GM21786 (cell line): Measurements from ENCODE around the gene APOL2.
"Not testable (repeated sequence)": the region's sequence is repeated elsewhere in the genome, so short reads cannot be mapped to it uniquely, and the experiment has no call there.

Experiments used
- ATAC-seq: cut with Tn5 transposase; IDR thresholded peaks from one replicate; pipeline ENCODE4 v1.9.1; 2021; ENCODE audit not compliant: unreplicated experiment

The APOL2 gene, protein sequence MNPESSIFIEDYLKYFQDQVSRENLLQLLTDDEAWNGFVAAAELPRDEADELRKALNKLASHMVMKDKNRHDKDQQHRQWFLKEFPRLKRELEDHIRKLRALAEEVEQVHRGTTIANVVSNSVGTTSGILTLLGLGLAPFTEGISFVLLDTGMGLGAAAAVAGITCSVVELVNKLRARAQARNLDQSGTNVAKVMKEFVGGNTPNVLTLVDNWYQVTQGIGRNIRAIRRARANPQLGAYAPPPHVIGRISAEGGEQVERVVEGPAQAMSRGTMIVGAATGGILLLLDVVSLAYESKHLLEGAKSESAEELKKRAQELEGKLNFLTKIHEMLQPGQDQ

DNA sequence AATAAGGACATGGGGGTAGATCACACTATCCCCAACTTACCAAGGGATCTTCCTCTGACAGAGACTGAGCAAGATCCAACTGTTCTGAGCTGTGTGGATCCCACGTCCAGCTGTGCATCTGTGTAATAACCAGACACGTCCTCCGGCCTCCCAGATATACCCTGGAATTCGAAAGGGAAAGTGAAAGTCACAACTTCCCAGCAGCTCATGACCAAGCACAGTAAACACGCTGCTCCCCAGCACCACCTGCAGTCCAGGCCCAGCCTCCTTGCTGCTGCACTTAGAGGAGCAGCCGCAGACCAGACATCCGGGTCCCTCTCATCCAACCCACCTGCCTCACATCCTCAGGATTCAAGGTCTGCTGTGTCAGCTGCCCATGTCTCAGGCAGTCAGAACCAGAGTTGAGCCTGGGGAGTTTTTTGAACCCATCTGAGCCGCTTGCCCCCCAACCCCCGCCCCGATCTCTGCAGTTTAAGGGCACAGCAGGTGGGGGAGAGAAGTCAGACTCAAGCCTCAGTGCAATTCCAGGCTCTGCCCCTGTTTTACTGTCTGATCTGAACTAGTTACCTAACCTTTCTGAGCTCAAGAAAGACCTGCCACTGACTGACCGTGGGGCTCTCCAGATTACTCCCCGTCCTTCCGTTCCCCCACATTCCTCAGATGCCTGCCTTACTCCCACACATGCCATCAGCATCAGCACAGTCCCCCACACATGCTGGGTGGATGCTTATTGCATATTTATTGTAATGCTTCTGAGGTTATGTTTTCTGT lies at the start of gene APOL2:
Gene APOL2 (minus strand): TSS at position 127 of the 771 bp plus-strand sequence. CDS start 6,365 bp downstream, outside the sequence.
- ATAC-seq, result peak; percentile 81

DNA sequence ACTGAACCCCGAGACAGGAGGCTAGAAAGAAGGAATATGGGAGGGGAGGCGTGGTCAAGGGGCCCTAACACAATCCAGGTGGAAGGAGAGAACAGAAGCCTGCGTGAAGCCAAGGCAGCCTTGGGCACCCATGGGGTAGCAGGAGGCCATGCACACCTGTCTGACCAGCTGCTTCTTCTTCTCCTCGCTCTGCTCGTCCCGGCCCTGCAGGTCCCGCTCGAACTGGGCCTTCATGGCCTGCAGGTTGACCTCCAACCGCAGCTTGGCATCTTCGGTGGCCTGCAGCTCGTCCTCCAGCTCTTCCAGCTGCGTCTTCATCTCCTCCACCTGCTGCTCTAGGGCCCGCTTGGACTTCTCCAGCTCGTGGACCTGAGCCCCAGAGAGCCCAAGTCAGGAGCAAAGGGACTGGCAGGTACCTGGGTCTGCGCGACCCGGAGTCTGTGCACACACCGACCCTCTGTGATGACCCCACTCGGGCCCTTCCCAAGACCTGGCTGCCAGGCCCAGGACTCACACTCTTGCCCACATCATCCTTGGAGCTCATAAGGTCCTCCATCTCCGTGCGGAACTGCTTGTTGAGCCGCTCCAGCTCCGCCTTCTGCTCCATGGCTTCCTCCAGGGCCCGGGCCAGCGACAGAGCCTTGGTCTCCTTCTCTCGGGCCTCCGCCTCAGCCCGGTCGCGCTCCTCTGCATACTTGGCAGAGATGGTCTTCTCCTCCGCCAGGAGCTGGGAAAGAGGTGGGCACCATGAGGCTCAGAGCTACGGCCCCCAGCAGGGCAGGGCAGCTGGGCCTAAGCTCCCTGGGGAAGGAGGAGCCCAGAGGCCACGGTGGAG lies 49.5 kb upstream of the APOL2 start:
- no peak for ATAC-seq

DNA sequence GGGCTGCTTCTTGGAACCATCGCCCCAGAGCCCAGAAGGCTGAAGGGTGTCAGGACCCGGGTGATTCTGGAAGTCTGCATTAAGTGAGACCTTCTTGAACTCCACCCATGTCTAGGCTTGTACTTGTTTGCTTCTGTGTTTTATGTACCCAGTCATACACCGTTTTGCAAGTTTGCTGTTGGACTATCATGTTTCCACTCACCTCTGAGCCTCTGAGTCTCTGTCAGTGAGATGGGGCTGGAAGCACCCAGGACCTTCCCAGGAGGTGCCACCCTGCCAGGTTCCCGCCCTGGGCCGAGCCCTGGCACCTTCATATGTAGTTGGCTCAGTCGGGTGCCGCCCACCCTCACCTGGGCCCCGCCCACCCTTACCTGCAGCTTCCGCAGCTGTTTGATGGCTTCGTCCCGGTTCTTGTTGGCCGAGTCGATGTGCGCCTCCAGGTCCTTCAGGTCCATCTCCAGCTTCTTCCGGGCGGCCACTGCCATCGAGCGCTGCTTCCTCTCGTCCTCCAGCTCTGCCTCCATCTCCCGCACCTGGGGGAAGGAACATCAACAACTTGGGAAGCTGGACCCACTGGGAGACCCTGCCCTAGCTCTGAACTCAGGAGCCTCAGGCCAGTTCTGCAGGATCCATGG lies 48.7 kb upstream of the APOL2 start:
- ATAC-seq, result no peak

DNA sequence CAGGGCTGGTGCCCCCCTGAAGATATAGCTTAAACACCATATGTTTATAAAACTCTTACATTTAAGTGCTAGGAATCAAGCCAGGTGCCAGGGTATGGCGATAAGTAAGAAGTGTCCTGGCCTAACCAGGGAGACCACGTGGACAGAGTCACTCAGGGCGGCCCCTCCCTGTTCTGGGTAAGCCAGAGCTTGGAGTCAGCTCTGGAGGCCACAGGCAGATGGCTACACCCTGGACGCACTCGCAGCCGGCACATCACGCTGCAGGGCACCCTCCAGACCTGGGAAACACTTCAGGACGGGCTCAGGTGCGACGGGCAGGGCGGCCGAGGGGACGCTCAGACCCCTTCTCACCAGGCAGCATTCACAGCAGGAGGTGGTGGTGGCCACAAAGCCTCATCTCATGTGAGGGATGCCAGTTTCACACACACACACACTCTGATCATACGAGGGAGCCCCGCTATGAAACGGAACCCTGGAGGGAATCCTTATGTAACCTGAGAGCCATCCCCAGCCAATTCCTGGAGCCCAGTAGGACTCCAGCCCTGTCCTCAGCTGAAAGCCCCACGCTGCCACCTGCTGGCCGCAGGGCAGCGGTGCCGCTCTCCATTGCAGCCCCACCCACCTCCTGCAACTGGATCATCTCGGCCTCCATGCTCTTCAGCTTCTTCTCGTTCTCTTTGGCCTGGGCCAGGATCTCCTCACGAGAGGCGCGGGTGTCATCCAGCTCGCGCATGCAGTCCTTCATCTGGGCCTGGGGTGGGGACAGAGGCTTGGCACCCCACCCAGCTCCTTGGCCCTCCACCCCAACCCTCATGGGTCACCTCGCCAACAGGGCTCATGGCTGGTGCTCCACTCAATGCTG lies 47.0 kb upstream of the APOL2 start:
- no peak for ATAC-seq

DNA sequence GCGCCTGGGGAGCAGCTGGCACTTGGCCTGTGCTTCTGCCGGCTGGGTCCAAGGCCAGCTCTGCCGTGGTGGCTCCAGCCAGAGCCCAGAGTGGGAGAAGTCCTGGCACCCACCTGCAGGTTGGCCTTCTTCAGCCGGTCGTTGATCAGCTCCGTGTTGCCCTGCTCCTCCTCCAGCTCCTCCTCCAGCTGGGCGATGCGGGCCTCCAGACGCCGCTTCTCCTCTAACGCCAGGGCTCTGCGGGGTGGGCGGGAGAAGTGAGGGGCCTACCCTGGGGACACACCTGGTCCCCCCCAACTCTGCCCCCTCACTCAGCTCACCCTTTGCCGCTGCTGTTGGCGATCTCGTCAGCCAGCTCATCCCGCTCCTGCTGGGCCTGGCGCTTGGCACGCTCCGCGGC lies 46.2 kb upstream of the APOL2 start:
- no peak for ATAC-seq

DNA sequence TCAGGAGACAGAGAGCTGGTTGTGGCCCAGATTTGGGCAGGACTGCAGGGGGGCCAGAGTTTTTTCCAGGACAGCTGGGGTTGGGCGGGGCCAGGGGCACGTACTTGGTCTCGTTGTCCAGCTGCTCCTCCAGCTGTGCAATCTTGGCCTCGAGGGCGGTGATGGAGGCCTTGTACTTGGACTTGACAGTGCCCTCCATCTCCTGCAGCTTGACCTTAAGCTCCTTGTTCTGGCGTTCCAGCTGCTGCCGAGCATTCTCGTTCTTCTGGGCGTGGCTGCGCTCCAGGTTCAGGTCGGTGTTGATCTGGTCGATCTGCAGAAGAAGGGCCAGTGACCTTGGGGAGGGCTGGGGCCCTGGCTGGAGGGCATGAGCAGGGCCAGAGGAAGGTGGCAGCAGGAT lies 45.7 kb upstream of the APOL2 start:
- ATAC-seq, result no peak

DNA sequence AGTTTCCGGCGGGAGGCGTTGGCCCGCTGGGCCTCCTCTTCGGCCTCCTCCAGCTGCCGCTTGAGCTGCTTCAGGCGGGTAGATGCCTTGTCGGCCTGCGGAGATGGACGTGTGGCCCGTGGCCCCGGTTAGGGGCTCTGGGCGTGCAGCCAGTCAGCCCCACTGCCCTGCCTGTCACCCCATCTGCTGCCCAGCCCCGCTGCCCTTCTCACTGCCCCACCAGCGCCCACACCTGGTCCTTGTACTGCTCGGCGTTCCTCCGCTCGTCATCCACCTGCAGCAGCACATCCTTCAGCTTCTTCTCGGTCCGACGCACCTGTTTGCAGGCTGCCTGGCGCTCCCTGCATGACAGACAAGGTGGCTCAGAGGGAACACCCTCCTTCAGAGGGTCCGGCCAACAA lies 44.8 kb upstream of the APOL2 start:
- ATAC-seq, result no peak

DNA sequence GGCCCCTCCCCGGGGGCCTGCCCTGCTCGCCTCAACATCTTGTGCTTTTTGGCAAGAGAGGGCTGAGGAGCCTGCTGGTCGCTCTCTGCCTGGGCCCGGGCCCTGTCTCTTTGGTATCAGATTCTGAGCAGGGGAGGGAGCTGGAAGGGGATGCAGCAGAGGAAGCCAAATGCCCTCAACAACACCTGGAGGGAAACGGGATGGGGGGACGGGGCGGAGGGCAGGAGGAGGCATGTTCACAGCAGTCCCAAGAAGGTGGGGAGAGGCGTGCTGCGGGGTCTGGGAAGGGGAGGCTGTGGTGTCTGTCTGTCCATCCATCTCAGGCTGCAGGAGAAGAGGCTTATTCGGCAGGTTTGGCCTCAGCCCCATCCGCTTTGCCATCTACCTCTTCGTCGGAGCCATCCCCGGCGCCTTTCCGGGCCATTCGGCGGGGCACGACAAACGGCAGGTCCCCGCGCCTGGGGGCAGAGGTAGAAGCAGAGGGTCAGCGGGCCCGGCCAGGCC lies 43.1 kb upstream of the APOL2 start:
- ATAC-seq, result no peak

DNA sequence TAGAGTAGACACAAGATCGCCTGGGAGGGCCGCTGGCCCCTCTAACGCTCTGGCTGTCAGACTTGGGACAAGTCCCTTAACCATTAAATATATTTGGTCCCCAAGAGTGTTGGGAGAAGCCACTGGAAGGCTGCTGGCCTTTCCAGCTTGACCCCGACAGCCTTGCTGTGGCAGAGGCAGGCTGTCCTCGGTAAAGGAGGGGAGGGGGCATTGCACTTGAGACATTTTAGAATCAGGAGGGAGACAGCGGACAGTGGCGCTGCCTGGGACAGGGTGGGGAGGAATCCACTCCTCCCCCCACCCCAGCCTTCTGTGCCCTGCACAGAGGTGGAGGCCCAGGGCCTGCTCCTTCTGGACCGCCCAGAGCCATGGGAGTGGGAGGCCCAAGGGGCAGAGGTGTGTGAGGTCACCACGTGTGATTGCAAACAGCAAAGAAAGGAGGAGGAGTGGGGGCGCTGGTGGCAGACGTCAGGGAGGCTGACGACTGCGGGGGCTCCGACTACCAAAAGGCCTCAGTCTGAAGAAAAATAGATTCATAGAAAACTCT lies 42.5 kb upstream of the APOL2 start:
- no peak for ATAC-seq

DNA sequence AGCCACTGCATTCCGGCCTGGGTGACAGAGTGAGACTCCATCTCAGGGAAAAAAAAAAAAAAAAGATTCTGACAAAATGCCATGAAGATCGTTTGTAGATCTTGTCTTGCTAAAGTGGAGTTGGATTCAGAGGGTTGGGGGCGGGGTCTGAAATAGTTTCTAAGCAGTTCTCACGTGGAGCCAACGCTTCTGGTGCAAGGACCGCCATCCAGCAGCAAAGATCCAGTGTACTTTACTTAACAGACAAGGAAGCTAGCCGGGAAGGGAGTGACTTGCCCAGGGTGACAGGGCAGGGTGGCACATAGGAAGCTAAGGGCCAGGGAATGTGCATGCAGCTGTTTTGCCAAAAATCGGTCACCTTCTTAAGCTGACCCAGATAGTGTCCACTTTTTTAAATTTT lies 41.1 kb upstream of the APOL2 start:
- ATAC-seq, result no peak

DNA sequence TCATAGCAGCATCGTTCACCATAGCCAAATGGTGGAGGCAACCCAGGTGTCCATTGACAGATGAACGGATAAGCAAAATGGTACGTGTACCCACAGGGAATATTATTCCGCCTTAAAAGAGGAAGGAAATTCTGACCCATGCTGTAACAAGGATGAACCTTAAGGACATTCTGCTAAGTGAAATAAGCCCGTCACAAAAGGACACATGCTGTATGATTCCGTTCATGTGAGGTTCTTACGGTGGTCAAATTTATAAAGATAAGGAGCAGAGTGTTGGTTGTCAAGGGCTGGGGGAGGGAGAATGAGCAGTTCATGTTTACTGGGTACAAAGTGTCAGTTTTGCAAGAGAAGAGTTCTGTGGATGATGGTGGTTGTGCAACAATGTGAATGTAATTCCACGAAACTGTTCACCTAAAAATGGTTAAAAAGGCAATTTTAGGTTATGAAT lies 39.9 kb upstream of the APOL2 start:
- ATAC-seq, result no peak

DNA sequence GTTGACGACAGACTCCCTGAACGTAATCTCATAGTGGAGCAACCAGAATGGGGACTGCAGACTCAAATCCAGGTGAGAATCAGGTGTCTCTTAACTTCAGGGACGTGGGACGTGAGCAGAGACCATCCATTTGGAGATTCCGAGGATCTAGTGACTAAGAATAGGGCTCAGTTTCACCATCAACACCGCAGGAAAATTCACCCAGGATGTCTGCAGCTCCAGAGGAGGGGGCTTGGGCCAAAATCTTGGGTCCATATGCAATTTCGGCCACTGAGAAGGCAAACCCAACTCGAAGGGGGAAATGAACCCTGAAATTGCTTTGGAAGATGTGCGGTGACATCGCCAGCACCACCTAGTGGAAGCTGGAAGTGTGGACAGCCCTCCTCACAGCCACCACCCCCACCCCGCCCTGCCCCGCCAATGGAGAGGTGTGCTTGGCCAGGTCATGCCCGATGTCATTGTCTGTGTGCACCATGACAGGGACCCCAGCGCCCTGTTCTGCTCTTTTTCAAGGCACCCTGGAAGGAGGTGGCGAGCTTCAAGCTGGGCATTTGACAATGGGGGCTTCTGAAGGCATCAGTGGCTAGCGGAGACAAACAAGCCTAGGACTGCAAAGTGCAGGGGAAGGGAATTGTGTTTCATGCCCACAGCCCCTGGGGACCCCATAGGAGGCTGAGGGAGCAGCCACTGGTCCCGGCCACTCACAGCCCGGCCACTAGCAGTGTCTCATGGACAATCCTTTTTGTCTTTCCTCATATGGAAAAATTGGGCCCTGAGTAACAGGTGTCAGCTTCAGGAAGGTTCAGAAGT lies 38.4 kb upstream of the APOL2 start:
- no peak for ATAC-seq

DNA sequence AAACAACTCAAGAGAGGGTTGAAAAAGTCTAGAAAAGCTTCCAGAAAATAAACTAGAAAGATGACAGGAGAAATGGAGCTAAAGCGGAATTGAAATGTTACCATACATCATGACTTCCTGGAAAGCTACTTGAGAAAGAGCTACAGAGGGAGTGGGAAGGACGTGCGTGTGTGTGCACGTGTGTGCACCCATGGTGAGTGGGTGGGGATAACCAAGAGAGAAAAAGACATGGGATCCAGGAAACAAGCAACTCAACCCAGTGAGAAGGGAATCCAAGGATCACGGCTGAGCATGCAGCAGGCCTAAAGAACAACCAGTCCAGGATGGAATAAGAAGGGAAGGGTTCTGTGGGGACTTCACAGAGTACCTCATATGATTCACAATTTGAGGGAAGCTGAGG lies 35.2 kb upstream of the APOL2 start:
- no peak for ATAC-seq

DNA sequence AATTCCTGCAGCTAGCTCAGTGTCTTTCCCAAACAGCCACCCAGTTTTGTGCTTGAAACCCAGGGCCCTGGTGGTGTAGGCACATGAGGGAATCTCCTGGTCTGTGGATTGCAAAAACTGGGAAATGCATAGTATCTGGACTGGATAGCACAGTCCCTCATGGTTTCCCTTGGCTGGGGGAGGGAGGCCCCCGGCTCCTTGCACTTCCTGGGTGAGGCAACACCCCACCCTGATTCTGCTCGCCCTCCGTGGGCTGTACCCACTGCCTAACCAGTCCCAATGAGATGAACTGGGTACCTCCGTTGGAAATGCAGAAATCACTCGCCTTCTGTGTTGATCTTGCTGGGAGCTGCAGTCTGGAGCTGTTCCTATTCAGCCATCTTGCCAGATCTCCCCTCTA lies 32.6 kb upstream of the APOL2 start:
- ATAC-seq, result not testable (repeated sequence)

DNA sequence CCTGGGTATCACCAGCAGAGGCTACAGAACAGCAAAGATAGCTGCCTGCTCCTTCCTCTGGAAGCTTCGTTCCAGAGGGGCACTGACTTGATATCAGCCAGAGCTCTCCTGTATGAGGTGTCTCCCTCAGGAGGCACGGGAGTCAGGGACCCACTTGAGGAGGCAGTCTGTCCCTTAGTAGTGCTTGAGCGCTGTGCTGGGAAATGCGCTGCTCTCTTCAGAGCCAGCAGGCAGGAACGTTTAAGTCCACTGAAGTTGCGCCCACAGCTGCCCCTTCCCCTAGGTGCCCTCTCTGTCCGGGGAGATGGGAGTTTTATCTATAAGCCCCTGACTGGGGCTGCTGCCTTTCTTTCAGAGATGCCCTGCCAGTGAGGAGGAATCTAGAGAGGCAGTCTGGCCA lies 31.9 kb upstream of the APOL2 start:
- not testable (repeated sequence) for ATAC-seq

DNA sequence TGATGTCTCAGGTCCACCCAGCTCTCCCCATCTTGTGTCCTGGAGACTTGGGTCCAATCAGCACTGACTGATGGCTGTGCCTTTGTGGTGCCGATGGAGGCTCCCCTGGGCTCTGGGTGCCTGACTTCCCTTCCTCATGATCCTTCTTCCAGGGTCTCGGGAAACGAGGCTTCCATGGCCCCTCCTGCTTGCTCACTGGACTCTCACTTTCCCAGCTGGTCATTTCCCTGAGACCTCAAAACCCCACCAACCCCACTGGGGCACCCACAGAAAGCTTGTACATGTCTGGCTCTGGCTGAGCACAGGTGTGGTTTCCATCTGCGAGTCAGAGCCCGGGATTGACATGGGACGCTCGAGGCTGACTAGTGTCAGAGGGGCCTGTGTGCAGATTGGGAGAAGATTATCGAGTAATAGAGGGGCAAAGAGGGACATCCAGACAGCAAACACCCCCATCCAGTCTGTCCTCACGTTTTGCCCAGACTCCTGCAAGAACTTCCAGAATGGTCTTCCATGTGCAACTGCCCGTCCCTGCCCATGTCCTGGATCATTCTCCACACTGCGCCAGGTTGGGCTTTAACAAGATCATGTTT lies 28.7 kb upstream of the APOL2 start:
- ATAC-seq, result no peak

DNA sequence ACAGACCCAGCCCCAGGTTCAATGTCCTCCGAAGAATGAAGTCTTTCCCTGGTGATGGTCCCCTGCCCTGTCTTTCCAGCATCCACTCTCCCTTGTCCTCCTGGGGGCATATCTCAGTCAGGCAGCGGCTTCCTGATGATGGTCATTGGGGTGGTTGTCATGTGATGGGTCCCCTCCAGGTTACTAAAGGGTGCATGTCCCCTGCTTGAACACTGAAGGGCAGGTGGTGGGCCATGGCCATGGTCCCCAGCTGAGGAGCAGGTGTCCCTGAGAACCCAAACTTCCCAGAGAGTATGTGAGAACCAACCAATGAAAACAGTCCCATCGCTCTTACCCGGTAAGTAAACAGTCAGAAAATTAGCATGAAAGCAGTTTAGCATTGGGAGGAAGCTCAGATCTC lies 27.7 kb upstream of the APOL2 start:
- ATAC-seq, result no peak

DNA sequence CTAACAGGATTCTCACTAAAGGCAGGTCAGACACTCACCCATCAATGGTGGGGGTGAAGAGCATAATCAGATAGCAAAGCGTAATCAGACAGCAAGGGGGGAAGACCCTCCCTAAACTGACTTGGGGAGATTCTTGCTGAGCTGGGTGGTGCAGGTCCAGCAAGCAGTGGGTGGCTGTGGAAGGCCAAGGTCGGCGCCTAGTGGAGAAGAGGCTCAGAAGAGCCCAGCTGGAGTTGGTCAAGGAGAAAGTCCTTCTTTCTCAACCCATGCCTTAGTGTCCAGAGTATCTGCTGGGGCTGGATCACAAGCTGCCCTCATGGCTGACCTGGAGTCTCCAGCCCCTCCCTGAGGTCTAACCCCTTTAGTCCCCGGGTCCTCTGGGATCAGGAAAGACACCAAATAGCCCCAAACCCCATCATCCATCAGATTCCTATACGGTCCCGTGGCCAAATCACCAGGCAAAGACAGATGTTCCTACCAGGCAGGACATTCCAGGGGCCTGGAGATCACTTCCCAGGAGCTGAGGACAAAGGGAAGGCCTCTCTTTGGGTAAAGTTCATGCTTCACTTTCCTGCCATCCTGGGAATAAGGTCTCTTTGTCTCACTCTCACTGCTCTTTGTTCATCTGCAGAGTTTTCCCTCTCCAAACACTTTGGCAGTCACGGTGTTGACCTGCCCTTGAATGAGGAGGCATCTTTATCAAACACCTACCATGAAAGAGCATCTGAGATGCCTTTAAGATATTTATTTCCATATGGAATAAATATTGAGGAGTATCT lies 24.7 kb upstream of the APOL2 start:
- not testable (repeated sequence) for ATAC-seq
